Skeletal muscle satellite cell (primary cell): ENCODE data around the gene RBM18.
A peak's percentile ranks its signal among the peaks of the same experiment; 100 is the strongest.

Experiments used
- H3K27me3 ChIP-seq: 2 replicates; pipeline ENCODE4 v1.7.0; 2013; ENCODE audit warnings: low read length; ENCODE audit not compliant: control insufficient read depth, insufficient read depth
- H3K36me3 ChIP-seq: 2 replicates; pipeline ENCODE4 v1.7.0; 2013; ENCODE audit warnings: mild to moderate bottlenecking, control low read depth, low read length; ENCODE audit not compliant: insufficient read depth
- H3K4me1 ChIP-seq: 2 replicates; pipeline ENCODE4 v1.7.0; 2013; ENCODE audit warnings: low read length; ENCODE audit not compliant: control insufficient read depth, insufficient read depth
- H3K4me2 ChIP-seq: 2 replicates; pipeline ENCODE4 v1.7.0; 2013; ENCODE audit warnings: mild to moderate bottlenecking, low read length
- H3K4me3 ChIP-seq: 2 replicates; pipeline ENCODE4 v1.7.0; 2013; ENCODE audit warnings: low read length
- H3K9ac ChIP-seq: 2 replicates; pipeline ENCODE4 v1.7.0; 2013; ENCODE audit warnings: mild to moderate bottlenecking, low read depth, low read length, moderate library complexity
- H3K9me3 ChIP-seq: replicated peaks from 2 replicates; pipeline ENCODE4 v1.7.0; 2013; ENCODE audit warnings: mild to moderate bottlenecking, control low read depth, low read length

Gene RBM18

DNA sequence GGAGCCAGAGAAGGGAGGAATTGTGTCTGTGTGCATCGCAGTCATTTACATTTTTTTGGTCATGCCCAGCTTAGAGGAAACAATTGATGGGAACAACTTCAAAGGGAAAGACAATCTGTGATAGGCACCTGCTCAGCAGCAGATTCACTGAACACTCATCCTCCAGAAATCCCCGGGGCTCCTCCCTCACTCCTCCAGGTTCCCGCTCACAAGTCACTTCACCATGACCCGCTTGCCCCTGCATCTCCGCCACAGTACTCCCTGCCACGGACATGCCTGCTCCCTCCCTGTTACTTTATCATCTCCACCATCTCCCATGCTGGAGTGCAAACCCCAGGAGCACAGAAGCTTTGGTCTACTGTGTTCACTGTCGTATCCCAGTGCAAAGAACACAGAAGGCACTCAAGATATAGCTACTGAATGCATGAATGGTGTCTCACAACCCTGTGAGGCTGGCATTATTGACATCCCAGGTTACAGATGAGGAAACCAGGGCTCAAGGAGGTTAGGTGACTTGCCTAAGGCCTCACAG, 52.1 kb downstream of the RBM18 start:
- Histone ChIP-seq H3K4me2 (no peak overlapping the region), H3K27me3 (peaks cover 68% of the 10 kb centered on the region), H3K4me1 (peaks cover 10% of the 10 kb centered on the region), H3K9me3 (no peaks in the 10 kb centered on the region), H3K4me3 (no peak overlapping the region), H3K36me3 (no peaks in the 10 kb centered on the region), H3K9ac (no peak overlapping the region)

DNA sequence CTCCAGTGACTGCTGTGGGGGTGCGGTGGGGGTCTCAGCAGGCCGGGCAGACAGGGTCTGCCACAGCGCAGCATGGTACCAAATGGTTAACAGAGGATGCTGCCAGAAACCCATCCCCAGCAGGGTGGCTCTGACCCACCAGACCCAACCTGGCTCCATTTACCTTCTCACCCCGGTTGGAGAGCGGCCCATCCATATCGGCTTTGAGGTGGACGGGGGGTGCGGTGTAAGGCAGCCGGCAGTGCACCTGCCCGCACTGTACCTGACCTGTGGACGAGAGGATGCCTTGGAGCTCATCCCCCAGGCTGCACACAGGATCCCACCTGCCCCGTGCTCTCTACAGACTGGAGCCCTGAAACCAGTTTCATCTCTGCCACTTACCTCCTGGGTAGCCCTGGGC, 55.2 kb downstream of the RBM18 start:
- H3K36me3 ChIP-seq, result no peaks in the 10 kb centered on the region
- H3K4me1 ChIP-seq, result peaks cover 25% of the 10 kb centered on the region
- H3K4me3 ChIP-seq, result no peak overlapping the region
- no peak overlapping the region for H3K9ac ChIP-seq
- H3K27me3 ChIP-seq, result peaks cover 48% of the 10 kb centered on the region
- no peaks in the 10 kb centered on the region for H3K9me3 ChIP-seq
- H3K4me2 ChIP-seq, result no peak overlapping the region

DNA sequence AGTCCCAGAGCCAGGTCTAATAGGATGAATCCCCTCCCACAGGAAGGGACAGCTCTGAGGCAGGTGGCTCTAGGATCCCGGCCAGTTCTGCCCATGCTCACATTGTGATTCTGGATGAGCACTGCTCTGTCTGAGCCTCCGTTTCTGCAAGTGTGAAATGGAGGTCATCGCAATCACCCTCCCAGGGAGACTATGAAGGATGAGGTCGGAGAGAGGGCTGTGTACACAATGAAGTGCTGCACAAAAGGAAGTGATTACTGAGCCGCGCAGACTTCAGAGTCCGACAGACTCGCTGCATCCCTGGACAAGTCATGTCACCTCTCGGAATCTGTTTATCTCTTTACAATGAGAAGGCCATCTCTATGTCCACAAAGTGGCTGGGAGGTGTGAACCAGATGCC, 57.5 kb downstream of the RBM18 start:
- Histone ChIP-seq H3K36me3 (no peaks in the 10 kb centered on the region), H3K27me3 (peaks cover 27% of the 10 kb centered on the region), H3K9me3 (no peaks in the 10 kb centered on the region), H3K4me3 (no peak overlapping the region), H3K4me2 (no peak overlapping the region), H3K4me1 (peaks cover 17% of the 10 kb centered on the region), H3K9ac (no peak overlapping the region)

DNA sequence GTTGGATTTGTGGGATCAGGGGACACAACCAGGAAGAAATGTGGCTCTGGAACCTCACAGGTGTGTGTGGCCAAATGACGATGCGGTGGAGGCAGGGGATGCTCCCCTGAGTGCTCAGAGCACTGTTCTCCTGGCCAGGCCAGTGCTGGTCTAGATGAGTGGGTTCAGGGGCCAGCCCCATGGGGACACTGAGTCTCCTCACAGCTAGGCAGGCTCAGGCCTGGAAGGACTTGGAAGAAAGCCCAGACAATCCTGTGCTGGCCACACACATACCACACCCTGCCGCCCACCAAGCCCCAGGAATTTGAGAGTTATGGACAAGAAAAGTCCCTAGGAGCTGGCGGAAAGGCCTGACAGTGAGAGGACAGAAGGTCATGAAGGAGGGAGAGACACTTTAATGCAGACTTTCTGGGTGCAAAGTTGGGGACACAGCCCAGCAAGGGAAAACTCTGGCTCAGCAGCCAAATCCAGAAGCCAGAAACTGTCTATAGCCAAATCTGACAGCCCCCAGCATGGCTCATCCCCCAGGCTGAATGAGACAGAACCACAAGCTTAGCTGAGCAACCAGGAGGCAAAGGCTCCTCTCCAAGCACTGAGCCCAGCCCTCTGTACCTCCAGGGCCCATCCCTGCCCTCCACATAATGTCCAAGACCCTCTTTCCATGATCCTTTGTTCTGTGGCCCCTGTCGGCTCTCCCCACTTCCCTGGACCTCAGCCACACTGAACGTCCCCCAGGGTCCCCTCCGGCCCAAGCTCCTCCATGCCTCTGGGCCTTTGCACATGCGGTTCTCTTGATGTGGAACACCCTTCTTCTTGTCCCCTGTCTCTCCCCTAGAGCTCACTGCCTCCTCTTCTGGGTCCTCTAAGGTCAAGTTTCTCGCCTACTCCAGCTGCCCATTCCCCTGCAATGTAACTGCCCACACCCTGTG, 58.3 kb downstream of the RBM18 start:
- Histone ChIP-seq H3K9ac (no peak overlapping the region), H3K36me3 (no peaks in the 10 kb centered on the region), H3K27me3 (peaks cover 20% of the 10 kb centered on the region), H3K4me3 (no peak overlapping the region), H3K9me3 (no peaks in the 10 kb centered on the region), H3K4me1 (peaks cover 24% of the 10 kb centered on the region), H3K4me2 (peak overlapping the region; percentile 55)

DNA sequence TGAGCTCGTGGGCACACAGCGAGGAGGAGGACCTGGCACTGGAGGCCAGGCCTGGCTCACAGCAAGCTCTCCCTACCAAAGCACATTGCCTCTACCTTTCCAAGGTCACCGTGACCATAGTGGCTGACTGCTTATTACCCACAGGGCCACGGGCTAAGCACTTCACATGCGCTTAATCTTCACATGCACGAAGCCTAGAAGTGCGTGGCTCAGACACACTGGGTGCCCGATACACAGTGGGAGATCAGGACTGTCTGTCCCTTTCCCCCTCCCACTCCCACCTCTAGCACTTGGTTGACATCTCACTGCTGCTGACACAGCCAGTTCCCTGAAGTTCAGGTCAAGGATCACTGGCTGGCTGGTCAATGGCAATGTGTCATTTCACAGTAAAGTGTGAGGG, 59.5 kb downstream of the RBM18 start:
- Histone ChIP-seq H3K27me3 (peaks cover 10% of the 10 kb centered on the region), H3K9me3 (no peaks in the 10 kb centered on the region), H3K4me1 (peaks cover 30% of the 10 kb centered on the region), H3K4me3 (no peak overlapping the region), H3K36me3 (no peaks in the 10 kb centered on the region), H3K4me2 (no peak overlapping the region), H3K9ac (no peak overlapping the region)

DNA sequence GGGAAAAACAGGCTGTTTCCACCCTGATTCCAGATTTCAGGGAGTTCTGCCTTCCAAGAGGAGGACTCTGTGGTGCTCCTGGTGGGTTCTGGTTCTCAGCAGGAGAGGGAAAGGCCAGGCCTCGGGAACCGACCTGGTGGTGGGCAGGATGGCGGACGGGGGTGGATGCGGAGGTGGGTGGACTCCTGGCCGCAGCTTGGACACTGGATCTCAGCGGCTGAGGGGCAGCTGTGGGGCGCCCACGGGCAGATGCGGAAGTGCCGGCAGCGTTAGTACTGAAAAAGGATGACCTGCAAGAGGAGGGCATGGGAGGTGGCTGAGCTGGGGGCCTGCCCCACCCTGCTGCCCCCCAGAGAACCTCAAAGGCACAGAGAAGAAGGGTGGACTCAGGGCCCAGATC, 60.1 kb downstream of the RBM18 start:
- no peak overlapping the region for H3K4me3 ChIP-seq
- peaks cover 9% of the 10 kb centered on the region for H3K27me3 ChIP-seq
- no peak overlapping the region for H3K9ac ChIP-seq
- peaks cover 30% of the 10 kb centered on the region for H3K4me1 ChIP-seq
- no peaks in the 10 kb centered on the region for H3K36me3 ChIP-seq
- H3K9me3 ChIP-seq, result no peaks in the 10 kb centered on the region
- no peak overlapping the region for H3K4me2 ChIP-seq

DNA sequence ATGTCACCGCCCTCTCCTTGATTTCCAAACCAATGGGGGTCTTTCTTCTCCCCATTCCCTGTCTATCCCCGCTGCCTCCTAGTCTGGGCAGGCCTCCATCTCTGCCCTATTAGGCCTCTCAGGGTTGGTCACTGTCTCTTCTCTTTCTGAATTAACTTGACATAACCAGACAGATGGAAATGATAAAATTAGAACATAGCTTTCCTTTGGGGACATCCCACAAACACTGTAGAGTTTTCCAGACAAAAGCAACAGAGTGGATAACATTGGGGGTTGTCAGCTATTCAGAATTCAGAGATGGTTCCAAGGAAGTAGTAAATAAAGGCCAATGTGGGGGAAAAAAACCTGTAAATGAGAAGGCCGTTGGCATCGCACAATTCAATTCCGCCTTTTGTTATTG, 60.6 kb downstream of the RBM18 start:
- H3K4me2 ChIP-seq, result no peak overlapping the region
- H3K36me3 ChIP-seq, result no peaks in the 10 kb centered on the region
- no peak overlapping the region for H3K9ac ChIP-seq
- no peak overlapping the region for H3K4me3 ChIP-seq
- peaks cover 30% of the 10 kb centered on the region for H3K4me1 ChIP-seq
- H3K27me3 ChIP-seq, result peaks cover 10% of the 10 kb centered on the region
- H3K9me3 ChIP-seq, result no peaks in the 10 kb centered on the region

DNA sequence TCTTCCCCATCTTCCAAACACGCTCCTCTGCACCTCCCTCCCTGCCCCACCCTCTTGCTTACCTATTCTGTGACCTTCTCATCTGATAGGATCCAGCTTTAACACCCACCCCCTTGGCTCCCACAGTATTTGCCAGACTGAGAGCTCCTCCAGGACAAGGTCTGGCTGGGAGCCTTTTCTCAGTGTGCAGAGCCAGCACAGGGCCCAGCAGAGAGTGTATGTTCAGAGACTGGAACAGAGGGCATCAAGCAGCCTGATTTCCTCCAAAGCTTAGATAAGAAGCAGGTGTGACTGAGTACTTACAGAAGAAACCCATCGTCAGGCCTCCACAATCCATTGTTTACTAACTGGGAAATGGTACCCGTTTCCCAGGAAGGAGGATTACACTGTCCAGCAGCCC, 62.5 kb downstream of the RBM18 start:
- Histone ChIP-seq H3K9me3 (no peaks in the 10 kb centered on the region), H3K27me3 (peaks cover 20% of the 10 kb centered on the region), H3K9ac (no peak overlapping the region), H3K4me1 (peaks cover 30% of the 10 kb centered on the region), H3K4me3 (no peak overlapping the region), H3K4me2 (no peak overlapping the region), H3K36me3 (no peaks in the 10 kb centered on the region)

DNA sequence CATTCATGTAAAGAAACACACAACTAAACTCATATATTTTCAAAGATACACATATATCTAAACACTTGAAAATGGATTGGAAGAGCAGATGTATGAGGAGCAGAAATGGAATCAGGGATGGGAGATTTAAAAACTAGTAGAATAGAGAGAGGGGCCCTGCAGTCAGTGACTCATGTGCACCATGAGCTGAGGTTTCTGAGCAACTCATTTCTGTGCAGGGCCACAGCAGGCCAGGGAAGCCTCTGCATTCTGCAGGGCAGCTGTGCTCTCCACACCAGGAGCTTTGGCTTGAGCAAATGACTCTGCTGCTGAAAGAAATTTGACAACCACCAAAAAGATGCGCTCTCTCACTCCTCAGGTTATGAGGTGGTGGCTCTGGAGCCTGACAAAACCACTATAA, 63.0 kb downstream of the RBM18 start:
- no peak overlapping the region for H3K4me3 ChIP-seq
- H3K4me2 ChIP-seq, result peak overlapping the region; percentile 29
- H3K27me3 ChIP-seq, result peaks cover 24% of the 10 kb centered on the region
- H3K4me1 ChIP-seq, result peaks cover 25% of the 10 kb centered on the region
- no peaks in the 10 kb centered on the region for H3K36me3 ChIP-seq
- no peak overlapping the region for H3K9ac ChIP-seq
- H3K9me3 ChIP-seq, result no peaks in the 10 kb centered on the region

DNA sequence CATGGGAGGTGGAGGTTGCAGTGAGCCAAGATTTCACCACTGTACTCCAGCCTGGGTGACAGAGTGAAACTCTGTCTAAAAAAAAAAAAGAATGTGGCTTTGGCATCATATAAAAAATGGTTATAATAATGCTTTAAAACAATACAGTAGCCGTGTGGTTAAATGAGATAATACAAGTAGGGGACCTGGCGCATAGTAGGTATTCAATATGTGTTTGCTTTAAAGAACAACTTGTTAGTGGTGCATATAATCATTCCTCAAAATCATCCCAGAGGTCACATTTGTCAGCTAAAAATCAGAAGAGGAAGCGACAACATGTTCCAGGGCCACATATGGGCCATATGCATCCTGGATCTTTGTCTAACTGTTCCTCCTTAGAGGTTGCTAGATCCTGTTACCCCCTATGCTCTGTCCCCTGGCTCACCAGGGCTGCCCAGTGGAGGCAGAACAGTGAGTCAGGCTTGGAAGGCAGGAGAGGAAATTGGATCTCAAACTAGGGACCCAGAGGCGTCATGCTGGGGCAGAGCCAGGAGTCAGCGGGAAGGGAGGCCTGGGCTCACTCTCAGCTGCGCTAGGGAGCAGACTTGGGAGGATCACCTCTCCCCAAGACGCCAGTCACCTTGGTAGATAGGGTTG, 63.6 kb downstream of the RBM18 start:
- no peak overlapping the region for H3K9ac ChIP-seq
- H3K4me2 ChIP-seq, result peak overlapping the region; percentile 29
- no peak overlapping the region for H3K4me3 ChIP-seq
- peaks cover 26% of the 10 kb centered on the region for H3K27me3 ChIP-seq
- no peaks in the 10 kb centered on the region for H3K36me3 ChIP-seq
- no peaks in the 10 kb centered on the region for H3K9me3 ChIP-seq
- peaks cover 19% of the 10 kb centered on the region for H3K4me1 ChIP-seq

DNA sequence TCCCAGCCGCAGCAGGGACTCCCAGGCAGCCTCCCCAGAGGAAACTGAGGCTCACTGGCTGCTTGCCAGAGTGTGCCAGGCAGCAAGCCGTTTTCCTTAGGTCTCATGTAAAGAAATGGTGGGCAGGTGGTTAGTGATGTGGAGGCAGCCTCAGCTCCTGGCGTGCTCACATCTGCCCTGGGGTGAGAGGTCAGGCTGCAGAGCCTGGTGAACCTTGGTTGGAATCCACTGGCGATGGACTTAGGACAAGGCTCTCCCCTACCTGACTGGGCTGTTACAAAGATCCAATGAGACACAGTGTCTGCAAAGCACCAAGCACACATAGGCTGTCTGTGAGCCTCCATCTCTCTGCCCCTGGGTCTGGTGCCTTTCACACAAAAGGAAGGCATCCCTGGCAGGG, 66.8 kb downstream of the RBM18 start:
- Histone ChIP-seq H3K27me3 (peaks cover 31% of the 10 kb centered on the region), H3K4me3 (no peak overlapping the region), H3K36me3 (no peaks in the 10 kb centered on the region), H3K4me1 (peaks cover 14% of the 10 kb centered on the region), H3K9ac (no peak overlapping the region), H3K4me2 (no peak overlapping the region), H3K9me3 (no peaks in the 10 kb centered on the region)
